Measurements from ENCODE around the gene DLL1.
A peak's percentile ranks its signal among the peaks of the same experiment; 100 is the strongest.
"Not testable (repeated sequence)": the region's sequence is repeated elsewhere in the genome, so short reads cannot be mapped to it uniquely, and the experiment has no call there.

DLL1 gene

DNA sequence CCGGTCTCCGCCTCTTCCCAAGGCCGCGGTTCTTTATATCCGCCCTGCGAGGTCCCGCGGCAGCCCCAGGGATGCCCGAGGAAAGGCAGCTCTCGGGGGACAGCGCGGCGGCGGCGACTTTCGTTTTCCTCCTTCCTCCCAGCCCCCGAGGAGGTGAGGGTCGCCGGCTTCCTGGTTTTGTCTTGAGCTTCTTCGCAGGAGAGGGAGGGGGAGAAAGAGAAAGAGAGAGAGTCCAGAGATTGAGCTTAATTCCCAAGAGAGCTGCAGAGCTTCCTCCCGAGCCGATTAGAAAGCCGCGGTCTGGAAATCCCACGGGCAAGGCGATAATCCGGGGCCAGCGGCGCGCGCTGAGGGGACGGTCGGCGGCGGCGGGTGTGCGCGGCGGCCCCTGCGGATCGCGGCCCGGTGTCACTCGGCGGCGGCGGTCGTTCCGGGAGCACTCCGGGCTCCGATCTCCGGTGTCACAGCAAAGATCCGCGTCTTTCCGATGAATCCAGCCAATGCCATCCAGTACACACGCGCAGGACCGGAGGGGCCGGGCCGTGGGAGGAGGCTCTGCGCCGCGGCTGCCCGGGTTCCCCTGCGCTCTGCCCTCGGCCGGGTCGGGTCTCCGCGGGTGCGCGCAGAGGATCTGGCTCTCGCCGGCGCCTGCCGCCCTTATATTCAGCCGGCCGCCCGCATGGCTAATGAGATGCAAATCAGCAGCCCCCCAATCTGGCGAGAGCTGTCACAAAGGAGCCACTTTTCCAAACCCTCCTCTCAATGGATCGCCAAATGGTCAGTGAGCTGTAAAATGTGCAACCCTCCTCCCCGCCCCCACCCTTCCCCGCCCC, at the start of gene DLL1:
TSS of gene DLL1 (minus strand) at position 783 of the 833 bp plus-strand sequence. CDS start 939 bp downstream, outside the sequence.
- peak within 1 kb of the TSS; percentile 62 to 76 for H3K4me3 ChIP-seq (replicated peaks in 1 of 2; ENCODE audit: low read depth in 2 of 2, low read length in 2 of 2)
- TF ChIP-seq, protein P1, sequence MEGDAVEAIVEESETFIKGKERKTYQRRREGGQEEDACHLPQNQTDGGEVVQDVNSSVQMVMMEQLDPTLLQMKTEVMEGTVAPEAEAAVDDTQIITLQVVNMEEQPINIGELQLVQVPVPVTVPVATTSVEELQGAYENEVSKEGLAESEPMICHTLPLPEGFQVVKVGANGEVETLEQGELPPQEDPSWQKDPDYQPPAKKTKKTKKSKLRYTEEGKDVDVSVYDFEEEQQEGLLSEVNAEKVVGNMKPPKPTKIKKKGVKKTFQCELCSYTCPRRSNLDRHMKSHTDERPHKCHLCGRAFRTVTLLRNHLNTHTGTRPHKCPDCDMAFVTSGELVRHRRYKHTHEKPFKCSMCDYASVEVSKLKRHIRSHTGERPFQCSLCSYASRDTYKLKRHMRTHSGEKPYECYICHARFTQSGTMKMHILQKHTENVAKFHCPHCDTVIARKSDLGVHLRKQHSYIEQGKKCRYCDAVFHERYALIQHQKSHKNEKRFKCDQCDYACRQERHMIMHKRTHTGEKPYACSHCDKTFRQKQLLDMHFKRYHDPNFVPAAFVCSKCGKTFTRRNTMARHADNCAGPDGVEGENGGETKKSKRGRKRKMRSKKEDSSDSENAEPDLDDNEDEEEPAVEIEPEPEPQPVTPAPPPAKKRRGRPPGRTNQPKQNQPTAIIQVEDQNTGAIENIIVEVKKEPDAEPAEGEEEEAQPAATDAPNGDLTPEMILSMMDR (IDR thresholded peaks at IDR 0.05; ENCODE audit: low read depth, low read length): no peak
- peak; percentile 44 to 46 for DNase-seq (ENCODE audit: low read depth in 2 of 2)

DNA sequence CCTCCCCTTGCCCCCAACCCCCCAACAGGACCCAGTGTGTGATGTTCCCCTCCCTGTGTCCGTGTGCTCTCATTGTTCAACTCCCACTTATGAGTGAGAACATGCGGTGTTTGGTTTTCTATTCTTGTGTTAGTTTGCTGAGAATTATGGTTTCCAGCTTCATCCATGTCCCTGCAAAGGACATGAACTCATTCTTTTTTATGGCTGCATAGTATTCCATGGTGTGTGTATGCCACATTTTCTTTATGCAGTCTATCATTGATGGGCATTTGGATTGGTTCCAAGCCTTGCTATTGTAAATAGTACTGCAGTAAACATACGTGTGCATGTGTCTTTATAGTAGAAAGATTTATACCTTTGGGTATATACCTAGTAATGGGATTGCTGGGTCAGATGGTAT, 44.3 kb upstream of the DLL1 start:
- not testable (repeated sequence) for DNase-seq (ENCODE audit: low read depth in 2 of 2); H3K4me3 ChIP-seq (replicated peaks in 1 of 2; ENCODE audit: low read depth in 2 of 2, low read length in 2 of 2)

DNA sequence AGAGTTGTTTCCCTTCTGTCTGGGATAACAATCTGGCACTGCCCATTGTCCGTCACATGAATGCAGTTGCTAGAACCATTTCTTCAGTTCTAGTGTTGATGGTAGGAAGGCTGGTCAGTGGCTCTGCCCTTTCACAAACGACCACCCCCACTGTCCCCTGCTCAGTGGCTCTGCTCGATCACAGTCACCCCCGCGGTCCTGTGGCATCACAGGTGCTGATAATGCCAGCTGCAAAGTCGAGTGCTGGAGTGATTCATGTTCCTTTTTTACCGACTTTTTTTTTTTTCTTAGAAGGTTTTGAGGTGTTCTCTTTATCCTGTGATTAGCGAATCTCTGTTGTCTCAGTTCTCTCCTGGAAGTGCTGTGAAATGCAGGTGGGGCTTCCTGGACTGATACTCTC, 38.4 kb upstream of the DLL1 start:
- TF ChIP-seq, protein P1 (IDR thresholded peaks at IDR 0.05; ENCODE audit: low read depth, low read length): no peak
- DNase-seq (ENCODE audit: low read depth in 2 of 2): no peak
- H3K4me3 ChIP-seq (replicated peaks in 1 of 2; ENCODE audit: low read depth in 2 of 2, low read length in 2 of 2): no peak overlapping the region

GRCh38 chr6:170317718-170318117, 26.8 kb upstream of the DLL1 start:
- DNase-seq (ENCODE audit: low read depth in 2 of 2): no peak
- no peak overlapping the region for H3K4me3 ChIP-seq (replicated peaks in 1 of 2; ENCODE audit: low read depth in 2 of 2, low read length in 2 of 2)
- TF ChIP-seq, protein P1 (IDR thresholded peaks at IDR 0.05; ENCODE audit: low read depth, low read length): no peak

DNA sequence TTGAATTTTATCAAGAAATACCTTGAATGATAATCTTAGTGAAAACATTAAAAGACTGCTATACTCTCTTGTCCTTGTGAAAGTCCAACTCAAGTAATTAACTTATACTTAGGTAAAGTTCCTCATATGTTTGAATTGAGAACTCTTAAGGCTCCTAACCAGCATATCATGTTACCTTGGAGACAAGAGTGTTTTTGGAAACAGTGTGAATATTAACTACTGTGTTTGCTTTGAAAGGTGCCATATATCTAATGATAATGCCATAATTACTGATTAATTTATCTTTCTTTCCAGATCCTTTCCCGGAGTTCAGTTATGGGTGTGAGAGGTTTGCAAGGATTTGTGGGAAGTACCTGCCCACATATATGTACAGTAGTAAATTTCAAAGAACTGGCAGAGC, 26.2 kb upstream of the DLL1 start:
- no peak overlapping the region for H3K4me3 ChIP-seq (replicated peaks in 1 of 2; ENCODE audit: low read depth in 2 of 2, low read length in 2 of 2)
- TF ChIP-seq, protein P1 (IDR thresholded peaks at IDR 0.05; ENCODE audit: low read depth, low read length): no peak
- no peak for DNase-seq (ENCODE audit: low read depth in 2 of 2)

- TF ChIP-seq, protein P1 (IDR thresholded peaks at IDR 0.05; ENCODE audit: low read depth, low read length): no peak
- DNase-seq (ENCODE audit: low read depth in 2 of 2): peak in 1 of 2 donors; percentile 41
Observed at GRCh38 chr6:170316071-170316470, 25.2 kb upstream of the DLL1 start.

GRCh38 chr6:170314983-170315382, 24.1 kb upstream of the DLL1 start:
- TF ChIP-seq, protein P1 (IDR thresholded peaks at IDR 0.05; ENCODE audit: low read depth, low read length): no peak
- no peak overlapping the region for H3K4me3 ChIP-seq (replicated peaks in 1 of 2; ENCODE audit: low read depth in 2 of 2, low read length in 2 of 2)
- DNase-seq (ENCODE audit: low read depth in 2 of 2): no peak

More at GRCh38 chr6:170316071-170316470, 25.2 kb upstream of the DLL1 start:
- H3K4me3 ChIP-seq (replicated peaks in 1 of 2; ENCODE audit: low read depth in 2 of 2, low read length in 2 of 2): no peak overlapping the region
